Loucy (cell line): ENCODE measurements around the gene DTX3.
"Not testable (repeated sequence)": the region's sequence is repeated elsewhere in the genome, so short reads cannot be mapped to it uniquely, and the experiment has no call there.

Experiments
- H2AFZ ChIP-seq: fragments of 200-600 bp; sonication (generic); 2 replicates; pipeline ENCODE4 v1.6.0; 2016; ENCODE audit warnings: antibody characterized with exemption, mild to moderate bottlenecking, low read length, moderate library complexity
- H3F3A ChIP-seq: fragments of 200-600 bp; 2 replicates; pipeline ENCODE4 v1.6.0; 2016; ENCODE audit warnings: antibody characterized with exemption, low read depth, mild to moderate bottlenecking
- H3K27me3 ChIP-seq: fragments of 200-600 bp; sonication (generic); 2 replicates; pipeline ENCODE4 v1.6.1; 2014; ENCODE audit warnings: low read length, mild to moderate bottlenecking; ENCODE audit not compliant: insufficient read depth, poor library complexity, severe bottlenecking
- H3K36me3 ChIP-seq: fragments of 200-600 bp; sonication (generic); 2 replicates; pipeline ENCODE4 v1.6.1; 2016; ENCODE audit warnings: low read length; ENCODE audit not compliant: insufficient read depth
- H3K4me1 ChIP-seq: fragments of 200-600 bp; sonication (generic); 2 replicates; pipeline ENCODE4 v1.5.1; 2014; ENCODE audit warnings: low read length, mild to moderate bottlenecking; ENCODE audit not compliant: insufficient read depth, poor library complexity, severe bottlenecking
- H3K4me2 ChIP-seq: fragments of 200-600 bp; sonication (generic); 2 replicates; pipeline ENCODE4 v1.6.0; 2014; ENCODE audit warnings: antibody characterized with exemption, low read length, low read depth, mild to moderate bottlenecking; ENCODE audit not compliant: poor library complexity, severe bottlenecking
- H3K4me3 ChIP-seq: fragments of 200-600 bp; sonication (generic); 2 replicates; pipeline ENCODE4 v1.5.1; 2014; ENCODE audit warnings: low read length, mild to moderate bottlenecking, mixed read lengths; ENCODE audit not compliant: poor library complexity, severe bottlenecking
- H3K79me2 ChIP-seq: fragments of 200-600 bp; sonication (generic); 2 replicates; pipeline ENCODE4 v1.6.1; 2014; ENCODE audit warnings: low read length; ENCODE audit not compliant: insufficient read depth
- H3K9ac ChIP-seq: fragments of 200-600 bp; sonication (generic); 2 replicates; pipeline ENCODE4 v1.6.0; 2014; ENCODE audit warnings: mild to moderate bottlenecking, low read depth, low read length, moderate library complexity; ENCODE audit not compliant: poor library complexity, severe bottlenecking
- H3K9me2 ChIP-seq: fragments of 200-600 bp; sonication (generic); replicated peaks from 2 replicates; pipeline ENCODE4 v1.6.1; 2016; ENCODE audit warnings: low read depth, low read length, mixed read lengths
- H3K9me3 ChIP-seq: fragments of 200-600 bp; sonication (generic); 2 replicates; pipeline ENCODE4 v1.6.1; 2014; ENCODE audit warnings: mild to moderate bottlenecking, antibody characterized with exemption, low read length, low read depth; ENCODE audit not compliant: insufficient read depth
- H4K20me1 ChIP-seq: fragments of 200-600 bp; sonication (generic); 2 replicates; pipeline ENCODE4 v1.6.0; 2014; ENCODE audit warnings: antibody characterized with exemption, low read length, mild to moderate bottlenecking; ENCODE audit not compliant: insufficient read depth, poor library complexity, severe bottlenecking
- EZH2phosphoT487 ChIP-seq: fragments of 200-600 bp; IDR thresholded peaks from 2 replicates; pipeline ENCODE4 v1.6.1; 2018; ENCODE audit warnings: antibody characterized with exemption, mild to moderate bottlenecking, moderate library complexity, borderline replicate concordance
- TF ChIP-seq, protein P1 (sequence below): fragments of 200-600 bp; sonication (generic); conservative IDR thresholded peaks from 2 replicates; pipeline ENCODE4 v1.5.1; 2014; ENCODE audit warnings: mild to moderate bottlenecking, antibody characterized with exemption, low read length

The DTX3 gene

DNA sequence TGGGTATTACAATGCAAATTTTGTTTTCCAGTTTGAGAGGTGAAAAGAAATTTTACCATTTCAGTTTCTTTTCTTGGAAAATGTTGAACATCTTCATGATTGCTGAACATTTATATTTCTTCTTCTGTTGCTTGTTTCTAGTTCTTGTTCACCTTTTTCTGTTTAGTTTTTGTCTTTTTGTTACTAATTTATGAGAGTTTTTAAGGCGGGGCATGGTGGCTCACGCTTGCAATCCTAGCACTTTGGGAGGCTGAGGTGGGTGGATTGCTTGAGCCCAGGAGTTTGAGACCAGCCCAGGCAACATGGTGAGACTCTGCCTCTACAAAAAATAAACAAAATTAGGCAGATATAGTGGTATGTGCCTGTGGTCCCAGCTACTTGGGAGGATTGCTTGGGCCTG lies 44.1 kb upstream of the DTX3 start:
- Histone ChIP-seq H3K4me2 (no peak overlapping the region), H3K9me3 (no peaks in the 10 kb centered on the region), H3F3A (no peaks in the 10 kb centered on the region), H3K9me2 (no peaks in the 10 kb centered on the region), H3K9ac (no peak overlapping the region), H3K4me1 (no peaks in the 10 kb centered on the region), H3K4me3 (no peak overlapping the region), H3K79me2 (no peaks in the 10 kb centered on the region), H3K27me3 (no peaks in the 10 kb centered on the region), H2AFZ (no peak overlapping the region), H4K20me1 (no peaks in the 10 kb centered on the region), H3K36me3 (no peaks in the 10 kb centered on the region)
- TF ChIP-seq, protein P1, sequence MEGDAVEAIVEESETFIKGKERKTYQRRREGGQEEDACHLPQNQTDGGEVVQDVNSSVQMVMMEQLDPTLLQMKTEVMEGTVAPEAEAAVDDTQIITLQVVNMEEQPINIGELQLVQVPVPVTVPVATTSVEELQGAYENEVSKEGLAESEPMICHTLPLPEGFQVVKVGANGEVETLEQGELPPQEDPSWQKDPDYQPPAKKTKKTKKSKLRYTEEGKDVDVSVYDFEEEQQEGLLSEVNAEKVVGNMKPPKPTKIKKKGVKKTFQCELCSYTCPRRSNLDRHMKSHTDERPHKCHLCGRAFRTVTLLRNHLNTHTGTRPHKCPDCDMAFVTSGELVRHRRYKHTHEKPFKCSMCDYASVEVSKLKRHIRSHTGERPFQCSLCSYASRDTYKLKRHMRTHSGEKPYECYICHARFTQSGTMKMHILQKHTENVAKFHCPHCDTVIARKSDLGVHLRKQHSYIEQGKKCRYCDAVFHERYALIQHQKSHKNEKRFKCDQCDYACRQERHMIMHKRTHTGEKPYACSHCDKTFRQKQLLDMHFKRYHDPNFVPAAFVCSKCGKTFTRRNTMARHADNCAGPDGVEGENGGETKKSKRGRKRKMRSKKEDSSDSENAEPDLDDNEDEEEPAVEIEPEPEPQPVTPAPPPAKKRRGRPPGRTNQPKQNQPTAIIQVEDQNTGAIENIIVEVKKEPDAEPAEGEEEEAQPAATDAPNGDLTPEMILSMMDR: no peak
- no peak for TF ChIP-seq EZH2phosphoT487

DNA sequence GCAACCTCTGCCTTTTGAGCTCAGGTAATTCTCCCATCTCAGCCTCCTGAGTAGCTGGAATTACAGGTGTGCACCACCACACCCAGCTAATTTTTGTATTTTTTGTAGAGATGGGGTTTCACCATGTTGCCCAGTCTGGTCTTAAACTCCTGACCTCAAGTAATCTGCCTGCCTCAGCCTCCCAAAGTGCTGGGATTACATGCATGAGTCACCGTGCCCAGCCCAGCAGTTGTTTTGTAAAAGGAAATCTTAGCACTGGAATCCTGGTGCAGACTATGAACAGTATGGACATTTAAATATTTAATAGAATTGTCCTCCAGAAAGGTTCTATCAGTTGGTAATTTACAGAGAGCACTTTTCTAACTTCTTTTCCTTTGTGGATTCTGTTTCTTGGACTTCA lies 43.5 kb upstream of the DTX3 start:
- not testable (repeated sequence) for H3K4me1 ChIP-seq, H4K20me1 ChIP-seq, H3K27me3 ChIP-seq, H3F3A ChIP-seq, H3K79me2 ChIP-seq, H2AFZ ChIP-seq, H3K9ac ChIP-seq, H3K9me2 ChIP-seq, H3K4me2 ChIP-seq, H3K4me3 ChIP-seq, H3K9me3 ChIP-seq, H3K36me3 ChIP-seq

DNA sequence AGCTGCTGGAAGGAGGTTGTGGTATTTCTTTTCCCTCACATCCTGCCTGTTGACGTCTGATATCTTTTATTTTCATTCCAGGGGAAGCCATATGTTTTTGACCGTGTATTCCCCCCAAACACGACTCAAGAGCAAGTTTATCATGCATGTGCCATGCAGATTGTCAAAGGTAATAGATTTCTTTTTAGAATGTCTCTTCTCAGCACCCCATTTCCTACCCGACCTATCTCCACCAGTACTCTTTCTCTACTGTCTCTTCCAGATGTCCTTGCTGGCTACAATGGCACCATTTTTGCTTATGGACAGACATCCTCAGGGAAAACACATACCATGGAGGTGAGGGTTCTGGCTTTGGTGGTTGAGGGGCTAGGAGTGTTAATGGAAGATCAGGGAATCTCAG lies 41.3 kb upstream of the DTX3 start:
- TF ChIP-seq EZH2phosphoT487: no peak
- TF ChIP-seq, protein P1: no peak
- Histone ChIP-seq H3K4me2 (no peak overlapping the region), H3F3A (no peaks in the 10 kb centered on the region), H3K9me2 (no peaks in the 10 kb centered on the region), H3K79me2 (no peaks in the 10 kb centered on the region), H3K36me3 (no peaks in the 10 kb centered on the region), H4K20me1 (no peaks in the 10 kb centered on the region), H3K4me3 (no peak overlapping the region), H3K9me3 (no peaks in the 10 kb centered on the region), H3K9ac (no peak overlapping the region), H3K4me1 (no peaks in the 10 kb centered on the region), H2AFZ (no peak overlapping the region), H3K27me3 (no peaks in the 10 kb centered on the region)

DNA sequence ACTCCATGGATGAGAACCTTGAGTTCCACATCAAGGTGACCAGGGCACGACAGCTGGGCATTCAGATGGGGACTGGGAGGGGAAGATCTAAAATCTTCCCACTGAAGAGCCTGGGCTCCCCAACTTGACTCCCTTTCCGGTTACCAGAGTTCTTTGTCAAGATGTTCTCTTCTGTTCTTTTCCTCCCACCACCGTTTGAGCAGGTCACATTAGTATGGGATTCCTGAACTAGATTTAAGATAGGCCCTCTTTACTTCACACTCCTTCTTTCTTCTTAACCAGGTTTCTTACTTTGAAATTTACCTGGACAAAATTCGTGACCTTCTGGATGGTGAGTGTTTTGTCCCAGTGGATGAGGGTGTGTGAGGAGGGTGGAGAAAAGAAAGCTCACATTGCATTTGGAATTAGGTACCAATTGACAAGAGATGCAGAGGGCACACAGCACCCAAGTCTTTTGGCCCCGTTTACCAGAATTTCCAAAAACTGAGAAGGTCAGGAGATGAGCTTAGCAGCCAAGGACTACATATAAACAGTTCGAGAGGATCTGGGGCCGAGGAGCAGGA lies 40.4 kb upstream of the DTX3 start:
- H4K20me1 ChIP-seq: no peaks in the 10 kb centered on the region
- no peak for TF ChIP-seq EZH2phosphoT487
- TF ChIP-seq, protein P1: no peak

More for the DNA sequence above, 40.4 kb upstream of the DTX3 start:
- Histone ChIP-seq H3K9me2 (no peaks in the 10 kb centered on the region), H3F3A (no peaks in the 10 kb centered on the region), H2AFZ (no peak overlapping the region), H3K79me2 (no peaks in the 10 kb centered on the region), H3K36me3 (no peaks in the 10 kb centered on the region), H3K9ac (no peak overlapping the region), H3K27me3 (no peaks in the 10 kb centered on the region), H3K9me3 (no peaks in the 10 kb centered on the region), H3K4me1 (no peaks in the 10 kb centered on the region), H3K4me2 (no peak overlapping the region), H3K4me3 (no peak overlapping the region)
